ENCODE measurements around the gene NHLRC4.

The NHLRC4 gene

GRCh38 chr16:548586-548985 is 18.2 kb upstream of the NHLRC4 start:
- no peaks in the 10 kb centered on the region for H3K27me3 ChIP-seq (ENCODE audit: insufficient read depth, poor library complexity, severe bottlenecking)
- TF ChIP-seq GABPA (IDR thresholded peaks at IDR 0.05; ENCODE audit: low read depth) (no peak), SPI1 (IDR thresholded peaks at IDR 0.05; ENCODE audit: borderline replicate concordance, low read depth) (no peak), POLR2AphosphoS5 (IDR thresholded peaks at IDR 0.05; ENCODE audit: low read depth) (no peak)
- H3K4me3 ChIP-seq (replicated peaks; ENCODE audit: insufficient read depth, low read length): no peak overlapping the region
- no peak overlapping the region for H3K27ac ChIP-seq (replicated peaks)
- DNase-seq (ENCODE audit: low read depth in 1 of 2, low spot score in 1 of 2): no peak

- Histone ChIP-seq H3K27me3 (ENCODE audit: insufficient read depth, poor library complexity, severe bottlenecking) (no peaks in the 10 kb centered on the region), H3K27ac (replicated peaks) (no peak overlapping the region), H3K4me3 (replicated peaks; ENCODE audit: insufficient read depth, low read length) (no peak overlapping the region)
- no peak for DNase-seq (ENCODE audit: low read depth in 1 of 2, low spot score in 1 of 2)
- TF ChIP-seq SPI1 (IDR thresholded peaks at IDR 0.05; ENCODE audit: borderline replicate concordance, low read depth) (no peak), CTCF (IDR thresholded peaks at IDR 0.05; ENCODE audit: insufficient read depth, low read length) (no peak), POLR2AphosphoS5 (IDR thresholded peaks at IDR 0.05; ENCODE audit: low read depth) (no peak), REST (IDR thresholded peaks at IDR 0.05; ENCODE audit: insufficient replicate concordance, low read depth) (no peak), GABPA (IDR thresholded peaks at IDR 0.05; ENCODE audit: low read depth) (no peak)
Observed at GRCh38 chr16:549544-550263, 17.1 kb upstream of the NHLRC4 start.

GRCh38 chr16:551210-551609 is 15.6 kb upstream of the NHLRC4 start:
- no peak for DNase-seq (ENCODE audit: low read depth in 1 of 2, low spot score in 1 of 2)
- Histone ChIP-seq H3K27ac (replicated peaks) (no peak overlapping the region), H3K27me3 (ENCODE audit: insufficient read depth, poor library complexity, severe bottlenecking) (no peaks in the 10 kb centered on the region), H3K4me3 (replicated peaks; ENCODE audit: insufficient read depth, low read length) (no peak overlapping the region)
- TF ChIP-seq CTCF (IDR thresholded peaks at IDR 0.05; ENCODE audit: insufficient read depth, low read length) (no peak), POLR2AphosphoS5 (IDR thresholded peaks at IDR 0.05; ENCODE audit: low read depth) (no peak), SPI1 (IDR thresholded peaks at IDR 0.05; ENCODE audit: borderline replicate concordance, low read depth) (no peak), REST (IDR thresholded peaks at IDR 0.05; ENCODE audit: insufficient replicate concordance, low read depth) (no peak), GABPA (IDR thresholded peaks at IDR 0.05; ENCODE audit: low read depth) (no peak)

- Histone ChIP-seq H3K4me3 (replicated peaks; ENCODE audit: insufficient read depth, low read length) (no peak overlapping the region), H3K27me3 (ENCODE audit: insufficient read depth, poor library complexity, severe bottlenecking) (no peaks in the 10 kb centered on the region), H3K27ac (replicated peaks) (no peak overlapping the region)
- TF ChIP-seq SPI1 (IDR thresholded peaks at IDR 0.05; ENCODE audit: borderline replicate concordance, low read depth) (no peak), GABPA (IDR thresholded peaks at IDR 0.05; ENCODE audit: low read depth) (no peak)
- DNase-seq (ENCODE audit: low read depth in 1 of 2, low spot score in 1 of 2): no peak
Observed at GRCh38 chr16:552171-552570, 14.6 kb upstream of the NHLRC4 start.
